ENCODE results near the gene MYO9B. TPM values are rescaled to one million over a fixed set of nuclear protein-coding genes. Genes with fewer than 3 reads are reported as not detected.

MYO9B gene
- total and polyA plus RNA-seq, 2 of the 13 experiments (the other 11 are each of a cell fraction or from before 2014, with no cell fraction given) = 18.0 to 18.3 TPM

GRCh38 chr19:17255150-17255621 is 179.6 kb downstream of the MYO9B start (continued):
- TF ChIP-seq ZBTB4 (CRISPR knock-in tag; IDR thresholded peaks at IDR 0.05; ENCODE audit: borderline replicate concordance) = no peak
- 0 out of 2 replicates have a peak, but pooled peaks have one; percentile 46 for TF ChIP-seq ZBTB34 (CRISPR knock-in tag; IDR thresholded peaks at IDR 0.05)
- TF ChIP-seq SIN3B (IDR thresholded peaks at IDR 0.05; ENCODE audit: low read length) = no peak
- TF ChIP-seq, protein P1, sequence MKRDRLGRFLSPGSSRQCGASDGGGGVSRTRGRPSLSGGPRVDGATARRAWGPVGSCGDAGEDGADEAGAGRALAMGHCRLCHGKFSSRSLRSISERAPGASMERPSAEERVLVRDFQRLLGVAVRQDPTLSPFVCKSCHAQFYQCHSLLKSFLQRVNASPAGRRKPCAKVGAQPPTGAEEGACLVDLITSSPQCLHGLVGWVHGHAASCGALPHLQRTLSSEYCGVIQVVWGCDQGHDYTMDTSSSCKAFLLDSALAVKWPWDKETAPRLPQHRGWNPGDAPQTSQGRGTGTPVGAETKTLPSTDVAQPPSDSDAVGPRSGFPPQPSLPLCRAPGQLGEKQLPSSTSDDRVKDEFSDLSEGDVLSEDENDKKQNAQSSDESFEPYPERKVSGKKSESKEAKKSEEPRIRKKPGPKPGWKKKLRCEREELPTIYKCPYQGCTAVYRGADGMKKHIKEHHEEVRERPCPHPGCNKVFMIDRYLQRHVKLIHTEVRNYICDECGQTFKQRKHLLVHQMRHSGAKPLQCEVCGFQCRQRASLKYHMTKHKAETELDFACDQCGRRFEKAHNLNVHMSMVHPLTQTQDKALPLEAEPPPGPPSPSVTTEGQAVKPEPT (CRISPR knock-in tag; IDR thresholded peaks at IDR 0.05; ENCODE audit: low read depth) = no peak
- TF ChIP-seq FOSL2 (CRISPR knock-in tag; IDR thresholded peaks at IDR 0.05) = 0 out of 2 replicates have a peak, but pooled peaks have one; percentile 33
- TF ChIP-seq RNF2 (conservative IDR thresholded peaks at IDR 0.05; ENCODE audit: low read depth) = no peak
- no peak for TF ChIP-seq SMARCE1 (IDR thresholded peaks at IDR 0.05; ENCODE audit: borderline replicate concordance)
- TF ChIP-seq CREB1 (IDR thresholded peaks at IDR 0.05) = no peak
- no peak for TF ChIP-seq CREB1 (CRISPR knock-in tag; IDR thresholded peaks at IDR 0.05)
- peak; percentile 35; the same call in 1 of the 2 replicates for TF ChIP-seq BCL6 (CRISPR knock-in tag; IDR thresholded peaks at IDR 0.05)
- no peak for TF ChIP-seq ATF6 (CRISPR knock-in tag; conservative IDR thresholded peaks at IDR 0.05)
- peak; percentile 40; the same call in 1 of the 2 replicates for TF ChIP-seq RARA (CRISPR knock-in tag; IDR thresholded peaks at IDR 0.05)
- no peak for TF ChIP-seq ELF4 (CRISPR knock-in tag; IDR thresholded peaks at IDR 0.05; ENCODE audit: borderline replicate concordance)
- no peak for TF ChIP-seq NCOR1 (IDR thresholded peaks at IDR 0.05; ENCODE audit: borderline replicate concordance, low read length)
- no peak for TF ChIP-seq NFYC (CRISPR knock-in tag; IDR thresholded peaks at IDR 0.05)
- TF ChIP-seq ARID2 (CRISPR knock-in tag; IDR thresholded peaks at IDR 0.05; ENCODE audit: borderline replicate concordance) = no peak
- TF ChIP-seq IRF2 (CRISPR knock-in tag; IDR thresholded peaks at IDR 0.05) = peak; percentile 19; the same call in 1 of the 2 replicates
- TF ChIP-seq ZNF350 (CRISPR knock-in tag; IDR thresholded peaks at IDR 0.05; ENCODE audit: borderline replicate concordance, low read depth) = no peak
- TF ChIP-seq, protein P2, sequence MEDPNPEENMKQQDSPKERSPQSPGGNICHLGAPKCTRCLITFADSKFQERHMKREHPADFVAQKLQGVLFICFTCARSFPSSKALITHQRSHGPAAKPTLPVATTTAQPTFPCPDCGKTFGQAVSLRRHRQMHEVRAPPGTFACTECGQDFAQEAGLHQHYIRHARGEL (CRISPR knock-in tag; IDR thresholded peaks at IDR 0.05) = no peak
- TF ChIP-seq MXD3 (CRISPR knock-in tag; IDR thresholded peaks at IDR 0.05) = peak; percentile 66; the same call in 1 of the 2 replicates
